IMR-90 (cell line): Measurements from ENCODE around the gene DCDC1. TPM values are rescaled to one million over a fixed set of nuclear protein-coding genes. Genes with fewer than 3 reads are reported as not detected.

Experiments used
- ATAC-seq: fragments of 200-7000 bp; cut with Tn5 transposase; 2 replicates; pipeline ENCODE4 v1.9.1; 2020; ENCODE audit warnings: low read depth, mild to moderate bottlenecking, moderate library complexity
- BruUV-seq: library from RNA; stranded (reverse); fragments of 400-500 nt; replicated peaks from 2 replicates; lab custom pipeline; 2021; lab: Mats Ljungman, UMichigan
- CTCF ChIA-PET: fragments of 300-600 bp; formaldehyde crosslinking; extraction: SDS; loops from one replicate; lab custom pipeline; 2021; ENCODE audit warnings: antibody characterized with exemption; lab: Yijun Ruan, JAX
- POLR2A ChIA-PET: fragments of 300-600 bp; sonication (Branson Sonifier 250); formaldehyde crosslinking; loops from one replicate; lab custom pipeline; 2022; ENCODE audit warnings: antibody characterized with exemption; ENCODE audit not compliant: unreplicated experiment; lab: Charles Lee
- DNase-seq: peaks from one replicate; pipeline ENCODE4 v3.0.0; 2013
- H2AFZ ChIP-seq: replicated peaks from 2 replicates; pipeline ENCODE3; 2013; ENCODE audit warnings: low read length, mild to moderate bottlenecking; ENCODE audit not compliant: poor library complexity
- H2AK5ac ChIP-seq: 2 replicates; pipeline ENCODE4 v1.6.1; 2013; ENCODE audit warnings: low read depth, low read length, inconsistent platforms
- H2AK9ac ChIP-seq: replicated peaks from 2 replicates; pipeline ENCODE3; 2013; ENCODE audit warnings: mild to moderate bottlenecking, low read depth, low read length, moderate library complexity; ENCODE audit not compliant: poor library complexity
- H2BK120ac ChIP-seq: 2 replicates; pipeline ENCODE4 v1.6.1; 2013; ENCODE audit warnings: low read depth, low read length, inconsistent platforms
- H2BK15ac ChIP-seq: 3 replicates; pipeline ENCODE4 v1.6.1; 2013; ENCODE audit warnings: low read depth, low read length, inconsistent platforms
- H2BK20ac ChIP-seq: 2 replicates; pipeline ENCODE4 v1.6.1; 2013; ENCODE audit warnings: low read depth, mild to moderate bottlenecking, inconsistent platforms, low read length, moderate library complexity
- H2BK5ac ChIP-seq: 2 replicates; pipeline ENCODE4 v1.6.1; 2013; ENCODE audit warnings: mild to moderate bottlenecking, low read depth, low read length, inconsistent platforms; ENCODE audit not compliant: poor library complexity, severe bottlenecking
- H3K14ac ChIP-seq: replicated peaks from 2 replicates; pipeline ENCODE4 v1.6.1; 2013; ENCODE audit warnings: low read depth, low read length, inconsistent platforms
- H3K18ac ChIP-seq: 2 replicates; pipeline ENCODE4 v1.6.1; 2013; ENCODE audit warnings: low read depth, low read length, control low read depth
- H3K23ac ChIP-seq: 2 replicates; pipeline ENCODE4 v1.6.1; 2013; ENCODE audit warnings: low read depth, low read length, inconsistent platforms
- H3K27ac ChIP-seq: 2 replicates; pipeline ENCODE4 v1.5.1; 2013; ENCODE audit warnings: mild to moderate bottlenecking, control low read depth, low read length; ENCODE audit not compliant: insufficient read depth
- H3K27me3 ChIP-seq: 2 replicates; pipeline ENCODE4 v1.6.1; 2013; ENCODE audit warnings: low read length; ENCODE audit not compliant: control insufficient read depth, insufficient read depth
- H3K36me3 ChIP-seq: 2 replicates; pipeline ENCODE4 v1.6.1; 2013; ENCODE audit warnings: low read length, mixed read lengths; ENCODE audit not compliant: control insufficient read depth, insufficient read depth
- H3K4ac ChIP-seq: 2 replicates; pipeline ENCODE4 v1.6.1; 2013; ENCODE audit warnings: low read depth, low read length, inconsistent platforms
- H3K4me1 ChIP-seq: 2 replicates; pipeline ENCODE4 v1.6.1; 2013; ENCODE audit warnings: low read length, mixed read lengths; ENCODE audit not compliant: control insufficient read depth, insufficient read depth
- H3K4me2 ChIP-seq: 2 replicates; pipeline ENCODE4 v1.6.1; 2013; ENCODE audit warnings: low read depth, mild to moderate bottlenecking, control low read depth, low read length, moderate library complexity
- H3K4me3 ChIP-seq: 2 replicates; pipeline ENCODE4 v1.5.1; 2013; ENCODE audit warnings: low read depth, mild to moderate bottlenecking, control low read depth, low read length, moderate library complexity; ENCODE audit not compliant: insufficient read depth
- H3K56ac ChIP-seq: 2 replicates; pipeline ENCODE4 v1.6.1; 2013; ENCODE audit warnings: low read length, inconsistent platforms; ENCODE audit not compliant: insufficient read depth; ENCODE audit errors: extremely low read depth
- H3K79me1 ChIP-seq, 2 experiments: 2 replicates each; pipeline ENCODE4 v1.6.1; 2013; ENCODE audit warnings: low read length in 2 of 2, inconsistent platforms in 1 of 2, low read depth in 1 of 2
- H3K9ac ChIP-seq: 2 replicates; pipeline ENCODE4 v1.6.1; 2013; ENCODE audit warnings: low read depth, low read length, control low read depth
- H3K9me1 ChIP-seq: 2 replicates; pipeline ENCODE4 v1.6.1; 2013; ENCODE audit warnings: low read length, inconsistent platforms; ENCODE audit not compliant: insufficient read depth
- H3K9me3 ChIP-seq: 2 replicates; pipeline ENCODE4 v1.6.1; 2013; ENCODE audit warnings: low read length; ENCODE audit not compliant: control insufficient read depth, insufficient read depth
- H4K20me1 ChIP-seq: 2 replicates; pipeline ENCODE4 v1.6.1; 2013; ENCODE audit warnings: low read length, inconsistent platforms; ENCODE audit not compliant: insufficient read depth
- H4K5ac ChIP-seq: 2 replicates; pipeline ENCODE4 v1.6.1; 2013; ENCODE audit warnings: mild to moderate bottlenecking, low read depth, low read length, control low read depth
- H4K8ac ChIP-seq, 2 experiments: 2 replicates each; pipeline ENCODE4 v1.6.1; 2013; ENCODE audit warnings: low read depth in 2 of 2, low read length in 2 of 2, control low read depth in 1 of 2, inconsistent platforms in 1 of 2
- H4K91ac ChIP-seq: 2 replicates; pipeline ENCODE4 v1.6.1; 2013; ENCODE audit warnings: low read depth, low read length, inconsistent platforms; ENCODE audit not compliant: insufficient read depth
- BHLHE40 ChIP-seq: fragments of 150-350 bp; IDR thresholded peaks from 2 replicates; pipeline ENCODE4 v1.6.1; 2016; ENCODE audit warnings: mild to moderate bottlenecking, low read depth, low read length
- CEBPB ChIP-seq: IDR thresholded peaks from 2 replicates; pipeline ENCODE4 v1.6.1; 2012; ENCODE audit warnings: low read depth, low read length, improper control_type of control experiment
- CHD1 ChIP-seq: IDR thresholded peaks from 2 replicates; pipeline ENCODE4 v1.6.1; 2012; ENCODE audit warnings: low read depth, low read length, improper control_type of control experiment
- CTCF ChIP-seq: conservative IDR thresholded peaks from 2 replicates; pipeline ENCODE4 v1.5.1; 2012; ENCODE audit warnings: mild to moderate bottlenecking, low read depth, low read length, improper control_type of control experiment
- ELK1 ChIP-seq: fragments of 150-350 bp; IDR thresholded peaks from 2 replicates; pipeline ENCODE4 v1.6.1; 2016; ENCODE audit warnings: low read depth, mild to moderate bottlenecking, low read length, moderate library complexity, borderline replicate concordance
- FOS ChIP-seq: fragments of 150-350 bp; IDR thresholded peaks from 2 replicates; pipeline ENCODE4 v1.6.1; 2016; ENCODE audit warnings: low read depth, low read length
- MAFK ChIP-seq: IDR thresholded peaks from 2 replicates; pipeline ENCODE4 v1.6.1; 2012; ENCODE audit warnings: low read depth, low read length, improper control_type of control experiment
- MAZ ChIP-seq: IDR thresholded peaks from 2 replicates; pipeline ENCODE4 v1.6.1; 2012; ENCODE audit warnings: low read depth, mild to moderate bottlenecking, low read length, improper control_type of control experiment, moderate library complexity, borderline replicate concordance
- MXI1 ChIP-seq: IDR thresholded peaks from 2 replicates; pipeline ENCODE4 v1.6.1; 2012; ENCODE audit warnings: low read depth, mild to moderate bottlenecking, low read length, moderate library complexity, borderline replicate concordance
- NFE2L2 ChIP-seq: fragments of 150-350 bp; IDR thresholded peaks from 2 replicates; pipeline ENCODE4 v1.6.1; 2016; ENCODE audit warnings: low read depth, mild to moderate bottlenecking, low read length
- POLR2A ChIP-seq: IDR thresholded peaks from 2 replicates; pipeline ENCODE4 v1.6.1; 2012; ENCODE audit warnings: mild to moderate bottlenecking, low read depth, low read length
- RAD21 ChIP-seq: IDR thresholded peaks from 2 replicates; pipeline ENCODE4 v1.6.1; 2012; ENCODE audit warnings: low read length, improper control_type of control experiment
- RCOR1 ChIP-seq: IDR thresholded peaks from 2 replicates; pipeline ENCODE4 v1.6.1; 2012; ENCODE audit warnings: mild to moderate bottlenecking, low read length, improper control_type of control experiment; ENCODE audit not compliant: insufficient replicate concordance
- RFX5 ChIP-seq: IDR thresholded peaks from 2 replicates; pipeline ENCODE4 v1.8.0; 2012; ENCODE audit warnings: low read depth, mild to moderate bottlenecking, low read length, moderate library complexity
- SMC3 ChIP-seq: fragments of 150-350 bp; IDR thresholded peaks from 2 replicates; pipeline ENCODE4 v1.6.1; 2016; ENCODE audit warnings: low read depth, mild to moderate bottlenecking, antibody characterized with exemption, low read length, moderate library complexity
- USF2 ChIP-seq: fragments of 150-350 bp; IDR thresholded peaks from 2 replicates; pipeline ENCODE4 v1.6.1; 2017; ENCODE audit warnings: mild to moderate bottlenecking, antibody characterized with exemption, low read length, low read depth
- WGBS, 2 experiments: methylation state at CpG; one replicate each; pipeline versions ENCODE4 v1.1.5 to v1.1.7; 2013; ENCODE audit warnings: missing lambda C conversion rate in 2 of 2; ENCODE audit not compliant: insufficient read length in 1 of 2; ENCODE audit errors: extremely low coverage in 2 of 2; 5-methylcytosine and 5-hydroxymethylcytosine counted together
- dilution Hi-C: fragments of 300-500 bp; cut with HindIII; formaldehyde crosslinking; loops from one replicate; pipeline ENCODE4 v1.14.3; 2018; ENCODE audit warnings: low sequenced_read_pairs; ENCODE audit not compliant: unreplicated experiment
- in situ Hi-C: fragments of 300-500 bp; cut with MboI; formaldehyde crosslinking; loops from 3 replicates; pipeline ENCODE4 v1.14.3; 2019; ENCODE audit warnings: low sequenced_read_pairs, inconsistent platforms, mixed read lengths
- intact Hi-C: fragments of 100-400 bp; cut with micrococcal nuclease; formaldehyde crosslinking; loops from 2 replicates; pipeline ENCODE4 v1.10.0; 2022
- polyA plus RNA-seq, 3 experiments: library from polyadenylated mRNA; depleted of rRNA; stranded (reverse); fragments of >200 nt; gene quantifications; 2 replicates each; pipeline ENCODE4 v1.2.3, GENCODE V29; 2012; ENCODE audit warnings: low replicate concordance in 1 of 3
- total RNA-seq: library from RNA; depleted of rRNA; stranded (reverse); fragments of >200 nt; gene quantifications from 2 replicates; pipeline ENCODE4 v1.2.3, GENCODE V29; 2012

Gene DCDC1
- total and polyA plus RNA-seq, 2 of the 4 experiments (the other 2 are of a cell fraction) = not detected

DNA sequence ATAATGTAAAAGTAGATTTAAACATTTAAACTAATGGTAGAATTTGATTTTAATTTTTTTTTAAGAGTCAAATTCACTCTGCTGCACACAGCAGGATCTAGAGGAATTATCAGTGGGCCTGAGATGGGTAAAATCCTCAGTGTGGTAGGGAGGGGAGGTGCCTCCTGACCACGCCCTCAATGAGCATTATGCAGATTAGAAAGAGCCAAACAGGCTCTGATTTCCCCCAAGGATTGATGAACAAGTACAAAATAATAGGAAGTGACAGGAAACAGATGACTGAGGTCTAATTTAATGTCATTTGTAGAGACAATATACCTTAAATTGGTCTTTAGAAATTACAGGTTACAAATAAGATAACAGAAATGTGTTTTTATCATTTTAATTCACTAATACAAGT lies 155.2 kb downstream of the DCDC1 start:
- H3K4ac ChIP-seq = no peak overlapping the region
- no peaks in the 10 kb centered on the region for H3K9me1 ChIP-seq
- no peaks in the 10 kb centered on the region for H3K9me3 ChIP-seq
- H3K56ac ChIP-seq = no peak overlapping the region
- no peak overlapping the region for H3K27ac ChIP-seq
- no peak overlapping the region for H4K5ac ChIP-seq
- H2AK5ac ChIP-seq = no peak overlapping the region
- H3K23ac ChIP-seq = no peak overlapping the region
- H3K4me2 ChIP-seq = no peak overlapping the region
- no peak overlapping the region for H2BK5ac ChIP-seq
- no peak overlapping the region for H2AFZ ChIP-seq
- no peak overlapping the region for H3K9ac ChIP-seq
- no peak overlapping the region for H3K14ac ChIP-seq
- H4K8ac ChIP-seq = no peak overlapping the region
- no peaks in the 10 kb centered on the region for H3K27me3 ChIP-seq
- DNase-seq (no peak), ATAC-seq (no peak)
- dilution Hi-C loops (no loop called here), in situ Hi-C loops (no loop called here), intact Hi-C loops (no loop called here)
- no CpG with 5 or more reads among the region's 1 CpG for WGBS, 2 experiments
- H2BK120ac ChIP-seq = no peak overlapping the region
- no peaks in the 10 kb centered on the region for H3K4me1 ChIP-seq
- ChIA-PET CTCF (no interaction called here), POLR2A (no interaction called here)
- H3K18ac ChIP-seq = no peak overlapping the region
- H3K79me1 ChIP-seq = no peaks in the 10 kb centered on the region
- no peak overlapping the region for H3K4me3 ChIP-seq
- no peaks in the 10 kb centered on the region for H4K20me1 ChIP-seq
- H2BK20ac ChIP-seq = no peak overlapping the region
- no TSS peak for BruUV-seq
- no peak overlapping the region for H2BK15ac ChIP-seq
- no peak overlapping the region for H4K91ac ChIP-seq
- no peaks in the 10 kb centered on the region for H3K36me3 ChIP-seq
- no peak overlapping the region for H2AK9ac ChIP-seq
- TF ChIP-seq MAFK (no peak), RCOR1 (no peak), FOS (no peak), USF2 (no peak), MAZ (no peak), SMC3 (no peak), CTCF (no peak), RAD21 (no peak), RFX5 (no peak), ELK1 (no peak), BHLHE40 (no peak), NFE2L2 (no peak), MXI1 (no peak), CEBPB (no peak), CHD1 (no peak), POLR2A (no peak)
